Measurements from ENCODE around the gene CUX1.

DNA sequence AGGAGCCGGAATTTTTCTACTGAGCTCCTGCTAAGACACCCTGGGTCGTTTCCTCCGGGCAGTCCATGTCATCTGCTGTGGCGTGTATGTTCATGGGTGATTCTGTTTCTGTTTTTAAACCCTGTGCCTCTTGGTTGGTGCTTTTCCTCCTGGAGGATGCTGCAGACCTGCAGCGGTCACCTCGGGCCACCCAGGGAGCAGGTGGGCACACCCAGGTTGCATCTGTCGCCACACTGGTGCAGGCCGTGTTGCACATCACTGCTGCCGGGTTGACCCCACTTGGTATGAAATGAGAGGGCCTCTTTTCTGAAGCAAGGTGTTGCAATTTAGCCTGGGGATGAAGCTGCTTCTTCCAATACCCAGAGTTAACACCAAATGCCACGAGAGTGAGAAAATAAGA is 127.2 kb downstream of the CUX1 start:
- TF ChIP-seq EZH2 (IDR thresholded peaks at IDR 0.05; ENCODE audit: insufficient read depth, low read length), result no peak
- TF ChIP-seq, protein P1, sequence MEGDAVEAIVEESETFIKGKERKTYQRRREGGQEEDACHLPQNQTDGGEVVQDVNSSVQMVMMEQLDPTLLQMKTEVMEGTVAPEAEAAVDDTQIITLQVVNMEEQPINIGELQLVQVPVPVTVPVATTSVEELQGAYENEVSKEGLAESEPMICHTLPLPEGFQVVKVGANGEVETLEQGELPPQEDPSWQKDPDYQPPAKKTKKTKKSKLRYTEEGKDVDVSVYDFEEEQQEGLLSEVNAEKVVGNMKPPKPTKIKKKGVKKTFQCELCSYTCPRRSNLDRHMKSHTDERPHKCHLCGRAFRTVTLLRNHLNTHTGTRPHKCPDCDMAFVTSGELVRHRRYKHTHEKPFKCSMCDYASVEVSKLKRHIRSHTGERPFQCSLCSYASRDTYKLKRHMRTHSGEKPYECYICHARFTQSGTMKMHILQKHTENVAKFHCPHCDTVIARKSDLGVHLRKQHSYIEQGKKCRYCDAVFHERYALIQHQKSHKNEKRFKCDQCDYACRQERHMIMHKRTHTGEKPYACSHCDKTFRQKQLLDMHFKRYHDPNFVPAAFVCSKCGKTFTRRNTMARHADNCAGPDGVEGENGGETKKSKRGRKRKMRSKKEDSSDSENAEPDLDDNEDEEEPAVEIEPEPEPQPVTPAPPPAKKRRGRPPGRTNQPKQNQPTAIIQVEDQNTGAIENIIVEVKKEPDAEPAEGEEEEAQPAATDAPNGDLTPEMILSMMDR (IDR thresholded peaks at IDR 0.05; ENCODE audit: insufficient read depth, low read depth, low read length), result no peak

Measured in astrocyte (in vitro differentiated cells and primary cell).